ENCODE data around the gene WWOX. TPM values are rescaled to one million over a fixed set of nuclear protein-coding genes. Genes with fewer than 3 reads are reported as not detected.
"Not testable (repeated sequence)": the region's sequence is repeated elsewhere in the genome, so short reads cannot be mapped to it uniquely, and the experiment has no call there.

Gene WWOX
- total RNA-seq, 1 donor from 2014 or later, result 28.2 TPM

DNA sequence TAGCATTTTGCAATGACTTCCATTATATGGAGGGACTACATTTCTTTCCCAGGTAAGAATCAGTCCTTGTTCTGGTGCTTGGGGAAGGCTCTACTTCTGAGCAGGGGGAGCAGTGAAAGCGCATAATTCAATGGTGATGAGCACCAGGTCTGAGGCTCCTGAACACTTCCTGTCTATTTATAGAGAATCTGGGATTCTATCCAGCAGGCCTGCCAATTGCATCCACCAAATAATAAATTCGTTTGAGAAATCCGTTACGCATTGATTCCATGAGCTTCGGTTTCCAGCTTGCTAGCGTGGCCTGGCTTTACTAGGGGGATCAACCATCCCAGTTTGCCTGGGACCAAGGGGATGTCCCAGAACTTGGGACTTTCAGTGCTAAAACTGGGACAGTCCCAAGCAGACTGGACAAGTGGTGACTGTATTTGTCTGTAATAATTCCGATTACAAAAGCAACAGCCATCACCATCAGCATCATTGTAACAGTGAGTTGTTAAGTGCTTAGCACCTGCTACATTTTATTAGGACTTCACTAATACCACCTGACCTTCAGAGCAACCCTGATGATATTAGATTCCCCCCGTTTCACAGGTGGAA lies 1151.1 kb downstream of the WWOX start:
- Mint-ChIP-seq H3K4me3 (no peak overlapping the region), H3K9me3 (no peaks in the 10 kb centered on the region)
- DNase-seq (ENCODE audit: extremely low spot score, unreplicated experiment), result no peak

DNA sequence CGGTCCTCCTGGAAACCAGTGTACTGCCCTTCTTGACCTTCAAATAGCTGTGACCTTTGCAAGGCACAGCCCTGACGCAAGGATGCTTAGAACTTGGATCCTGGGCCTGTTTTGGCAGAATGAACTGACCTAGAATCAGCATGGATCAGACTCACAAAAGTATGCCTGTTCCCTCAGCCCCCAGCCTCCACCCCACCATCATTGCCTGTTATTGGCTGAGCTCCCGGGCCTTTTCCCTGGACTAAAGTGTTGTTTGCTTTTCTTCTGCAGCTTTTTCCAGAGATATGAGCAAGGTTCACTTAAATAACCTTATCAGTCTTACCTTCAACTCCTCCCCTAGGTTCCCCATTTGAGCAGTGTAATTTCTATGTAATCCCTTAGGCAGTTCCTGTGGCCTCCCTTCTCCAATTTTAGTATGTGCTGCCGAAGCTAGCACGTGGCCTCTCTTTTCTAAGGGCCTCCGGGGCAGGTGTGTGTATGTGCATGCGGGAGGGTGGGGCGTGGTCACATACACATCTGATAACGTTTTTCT lies 1153.7 kb downstream of the WWOX start:
- H3K27me3 Mint-ChIP-seq, result no peaks in the 10 kb centered on the region
- no peaks in the 10 kb centered on the region for H3K9me3 Mint-ChIP-seq
- H3K27ac Mint-ChIP-seq, result no peak overlapping the region
- no peak for DNase-seq (ENCODE audit: extremely low spot score, unreplicated experiment)
- peaks cover 10% of the 10 kb centered on the region for H3K4me1 Mint-ChIP-seq (ENCODE audit: unreplicated experiment)
- no peaks in the 10 kb centered on the region for H3K36me3 Mint-ChIP-seq
- TF ChIP-seq, protein P1, sequence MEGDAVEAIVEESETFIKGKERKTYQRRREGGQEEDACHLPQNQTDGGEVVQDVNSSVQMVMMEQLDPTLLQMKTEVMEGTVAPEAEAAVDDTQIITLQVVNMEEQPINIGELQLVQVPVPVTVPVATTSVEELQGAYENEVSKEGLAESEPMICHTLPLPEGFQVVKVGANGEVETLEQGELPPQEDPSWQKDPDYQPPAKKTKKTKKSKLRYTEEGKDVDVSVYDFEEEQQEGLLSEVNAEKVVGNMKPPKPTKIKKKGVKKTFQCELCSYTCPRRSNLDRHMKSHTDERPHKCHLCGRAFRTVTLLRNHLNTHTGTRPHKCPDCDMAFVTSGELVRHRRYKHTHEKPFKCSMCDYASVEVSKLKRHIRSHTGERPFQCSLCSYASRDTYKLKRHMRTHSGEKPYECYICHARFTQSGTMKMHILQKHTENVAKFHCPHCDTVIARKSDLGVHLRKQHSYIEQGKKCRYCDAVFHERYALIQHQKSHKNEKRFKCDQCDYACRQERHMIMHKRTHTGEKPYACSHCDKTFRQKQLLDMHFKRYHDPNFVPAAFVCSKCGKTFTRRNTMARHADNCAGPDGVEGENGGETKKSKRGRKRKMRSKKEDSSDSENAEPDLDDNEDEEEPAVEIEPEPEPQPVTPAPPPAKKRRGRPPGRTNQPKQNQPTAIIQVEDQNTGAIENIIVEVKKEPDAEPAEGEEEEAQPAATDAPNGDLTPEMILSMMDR (conservative IDR thresholded peaks at IDR 0.05), result no peak
- no peak overlapping the region for H3K4me3 Mint-ChIP-seq

More for the DNA sequence above, 1151.1 kb downstream of the WWOX start:
- Mint-ChIP-seq H3K27me3 (no peaks in the 10 kb centered on the region), H3K27ac (no peak overlapping the region), H3K4me1 (ENCODE audit: unreplicated experiment) (peaks cover 12% of the 10 kb centered on the region), H3K36me3 (no peaks in the 10 kb centered on the region)
- TF ChIP-seq, protein P1 (conservative IDR thresholded peaks at IDR 0.05), result no peak

DNA sequence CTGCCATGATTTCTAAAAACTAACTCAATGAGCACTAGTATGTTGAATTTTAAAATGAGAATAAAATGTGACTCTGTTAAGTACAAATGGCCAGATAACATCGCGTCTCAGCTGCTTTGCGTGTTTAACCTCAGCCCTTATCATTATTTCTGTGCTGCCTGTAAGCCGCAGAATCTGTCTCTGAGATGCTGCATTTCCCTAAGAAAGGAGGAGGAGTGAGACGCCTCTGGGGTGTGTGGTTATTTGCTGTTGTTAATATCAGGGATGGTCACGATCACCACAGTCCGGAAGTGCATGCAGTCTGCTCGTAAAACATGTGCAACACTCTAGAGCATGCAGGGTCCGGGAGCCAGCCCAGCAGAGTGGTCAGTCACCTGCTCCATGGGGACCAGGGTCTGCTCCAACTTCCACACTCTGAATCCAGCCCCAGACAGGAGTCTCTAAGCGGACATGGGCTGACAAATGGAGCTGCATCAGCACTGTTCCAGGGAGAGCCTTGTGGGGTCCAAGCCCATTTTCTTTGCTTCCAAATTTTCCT lies 1158.6 kb downstream of the WWOX start:
- no peaks in the 10 kb centered on the region for H3K9me3 Mint-ChIP-seq
- no peak overlapping the region for H3K4me3 Mint-ChIP-seq
- peaks cover 13% of the 10 kb centered on the region for H3K4me1 Mint-ChIP-seq (ENCODE audit: unreplicated experiment)
- DNase-seq (ENCODE audit: extremely low spot score, unreplicated experiment), result no peak
- H3K27me3 Mint-ChIP-seq, result no peaks in the 10 kb centered on the region
- TF ChIP-seq, protein P1 (conservative IDR thresholded peaks at IDR 0.05), result no peak
- H3K27ac Mint-ChIP-seq, result no peak overlapping the region
- no peaks in the 10 kb centered on the region for H3K36me3 Mint-ChIP-seq

DNA sequence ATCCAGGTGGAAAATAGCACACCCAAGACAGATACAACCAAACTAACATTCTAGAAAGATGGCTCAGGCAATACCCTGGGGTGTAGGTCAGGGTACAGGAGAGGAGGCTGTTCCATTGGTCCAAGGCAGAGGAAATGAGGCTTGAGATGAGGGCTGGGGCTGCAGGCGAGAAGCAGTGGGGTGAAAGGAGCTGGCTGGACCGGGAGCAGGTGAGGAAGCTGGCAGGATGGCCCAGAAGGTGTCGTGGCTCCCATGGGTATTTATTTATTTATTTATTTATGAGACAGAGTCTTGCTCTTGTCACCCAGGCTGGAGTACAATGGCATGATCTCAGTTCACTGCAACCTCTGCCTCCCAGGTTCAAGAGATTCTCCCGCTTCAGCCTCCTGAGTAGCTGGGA lies 1161.4 kb downstream of the WWOX start:
- not testable (repeated sequence) for H3K27me3 Mint-ChIP-seq; H3K9me3 Mint-ChIP-seq; H3K4me3 Mint-ChIP-seq; H3K4me1 Mint-ChIP-seq (ENCODE audit: unreplicated experiment); DNase-seq (ENCODE audit: extremely low spot score, unreplicated experiment); H3K36me3 Mint-ChIP-seq; H3K27ac Mint-ChIP-seq

DNA sequence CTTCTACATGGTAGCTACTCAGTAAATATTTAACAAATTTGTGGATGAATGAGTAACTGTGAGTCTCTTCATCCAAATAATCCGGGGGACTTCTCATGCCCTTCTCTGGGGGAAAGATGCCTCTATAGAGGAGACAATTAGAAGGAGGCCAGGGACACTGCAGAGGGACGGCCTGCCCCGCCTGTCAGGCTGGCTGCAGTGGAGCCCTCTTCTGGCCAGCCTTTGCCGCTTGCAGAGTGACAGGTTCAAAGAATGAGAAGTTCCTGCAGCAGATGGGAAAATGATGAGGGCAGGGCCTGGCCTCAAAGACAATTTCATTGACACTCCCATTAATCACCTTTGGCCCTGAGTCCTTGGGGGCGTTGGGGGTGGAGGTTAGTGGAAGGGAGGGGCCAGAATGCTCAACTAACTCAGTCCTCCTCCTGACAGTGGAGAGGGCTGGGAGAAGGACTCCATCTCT lies 1162.1 kb downstream of the WWOX start:
- no peaks in the 10 kb centered on the region for H3K9me3 Mint-ChIP-seq
- TF ChIP-seq, protein P1 (conservative IDR thresholded peaks at IDR 0.05), result peak; percentile 74
- H3K27ac Mint-ChIP-seq, result no peak overlapping the region

DNA sequence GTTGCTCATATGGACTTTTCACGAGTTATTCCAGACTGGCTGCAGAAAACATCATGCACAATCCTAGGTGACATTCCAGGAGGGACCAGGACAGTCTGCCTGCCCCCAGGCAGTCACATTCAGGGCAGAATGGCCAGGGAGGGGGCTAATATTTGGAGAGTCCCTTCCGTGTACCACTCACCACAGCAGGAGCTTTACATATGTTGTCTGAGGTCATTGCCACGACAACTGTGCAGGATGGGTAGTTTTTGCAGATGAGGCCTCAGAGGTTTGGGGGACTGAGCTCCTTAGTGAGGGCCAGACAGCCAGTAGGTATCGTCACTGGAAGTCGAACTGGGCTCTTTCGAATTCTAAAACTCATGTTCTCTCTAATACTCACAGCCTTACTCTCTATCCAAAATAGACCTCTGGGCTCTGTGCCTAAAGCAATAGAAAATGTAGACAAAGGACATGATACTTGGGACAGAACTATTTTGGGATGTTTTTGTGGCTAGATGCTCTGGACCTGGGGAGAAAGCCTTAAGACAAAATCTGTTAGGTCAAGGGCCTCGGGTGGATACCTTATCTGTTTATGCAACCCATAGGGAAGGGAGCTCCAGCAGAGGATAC lies 1162.6 kb downstream of the WWOX start:
- DNase-seq (ENCODE audit: extremely low spot score, unreplicated experiment), result no peak
- Mint-ChIP-seq H3K27ac (no peak overlapping the region), H3K27me3 (peaks cover 3% of the 10 kb centered on the region), H3K4me3 (no peak overlapping the region), H3K9me3 (peaks cover under 1% of the 10 kb centered on the region), H3K36me3 (no peaks in the 10 kb centered on the region), H3K4me1 (ENCODE audit: unreplicated experiment) (peaks cover 8% of the 10 kb centered on the region)
- TF ChIP-seq, protein P1 (conservative IDR thresholded peaks at IDR 0.05), result no peak

More for the DNA sequence above, 1162.1 kb downstream of the WWOX start:
- peaks cover 8% of the 10 kb centered on the region for H3K4me1 Mint-ChIP-seq (ENCODE audit: unreplicated experiment)
- H3K36me3 Mint-ChIP-seq, result no peaks in the 10 kb centered on the region
- H3K27me3 Mint-ChIP-seq, result peaks cover 3% of the 10 kb centered on the region
- DNase-seq (ENCODE audit: extremely low spot score, unreplicated experiment), result no peak
- H3K4me3 Mint-ChIP-seq, result no peak overlapping the region
